Psoas muscle (tissue), 8 donors: ENCODE results near the gene RASA1. TPM values are rescaled to one million over a fixed set of nuclear protein-coding genes. Genes with fewer than 3 reads are reported as not detected.
A peak's percentile ranks its signal among the peaks of the same experiment; 100 is the strongest.

Experiments used
- ATAC-seq, 4 donors: fragments of 200-7000 bp; cut with Tn5 transposase; one replicate each; pipeline ENCODE4 v1.9.1; 2020; ENCODE audit warnings: moderate library complexity in 3 of 4, mild to moderate bottlenecking in 2 of 4
- DNase-seq, 2 donors: peaks; one replicate each; pipeline ENCODE4 v3.0.0-alpha.2; 2020
- H3K27ac ChIP-seq: fragments of 200-600 bp; one replicate; pipeline ENCODE4 v1.8.0; 2022
- H3K27me3 ChIP-seq, 3 donors: fragments of 200-600 bp in 1 of 3; one replicate each; pipeline versions ENCODE4 v1.6.1 to v1.8.0; 2013 to 2022; ENCODE audit warnings: low read length in 2 of 3, mild to moderate bottlenecking in 2 of 3, moderate library complexity in 1 of 3; ENCODE audit not compliant: insufficient read depth in 3 of 3
- H3K36me3 ChIP-seq, 2 donors: fragments of 200-600 bp in 1 of 2; one replicate each; pipeline versions ENCODE4 v1.6.1 to v1.8.0; 2013 to 2022; ENCODE audit warnings: low read depth in 1 of 2, mild to moderate bottlenecking in 1 of 2, moderate library complexity in 1 of 2; ENCODE audit not compliant: insufficient read depth in 1 of 2
- H3K4me1 ChIP-seq: fragments of 200-600 bp; one replicate; pipeline ENCODE4 v1.8.0; 2022
- H3K4me3 ChIP-seq: fragments of 200-600 bp; one replicate; pipeline ENCODE4 v1.8.0; 2022; ENCODE audit warnings: mild to moderate bottlenecking
- H3K9me3 ChIP-seq: fragments of 200-600 bp; one replicate; pipeline ENCODE4 v1.8.0; 2022
- whole genome bisulfite sequencing, 3 donors: extraction: QIAGEN DNeasy Blood & Tissue Kit; methylation state at CpG; one replicate each; pipeline versions ENCODE4 v1.1.6 to v1.1.7; 2013; 5-methylcytosine and 5-hydroxymethylcytosine counted together
- intact Hi-C, 2 donors: fragments of 100-400 bp; cut with DNase I; formaldehyde crosslinking; loops; one replicate each; pipeline versions ENCODE4 v1.11.0 to v1.14.2; 2022
- polyA plus RNA-seq, 3 donors: library from polyadenylated mRNA; stranded (reverse); fragments of 200-250 nt; gene quantifications; one replicate each; pipeline ENCODE4 v1.2.3, GENCODE V29; 2013
- total RNA-seq, 4 donors: library from RNA; stranded (reverse); fragmentation: NEBNext Ultra II Directional in 2 of 4; extraction: Animal tissue kit (Norgen Biotek cat#: 25700) in 2 of 4; gene quantifications; one replicate each; pipeline versions ENCODE4 v1.2.1 to v1.2.4, GENCODE V29; 2021 to 2023
- TF ChIP-seq, protein P1 (sequence below): fragments of 200-600 bp; IDR thresholded peaks from one replicate; pipeline ENCODE4 v1.8.0; 2022; ENCODE audit warnings: antibody characterized with exemption
- donor health status: healthy with polysubstance abuse.
- donor health status: DM: no; HTN: no; CAD: no; lungs with moderate emphysema.
- donor health status: Bipolar disorder and iron deficiency.
- donor health status: healthy.
- donor health status: DM: yes; HTN: yes; CAD: no.
- donor health status: DM: no; HTN: no; CAD: no.
- donor health status: DM: no; HTN: no; CAD: no.
- donor health status: DM: yes; HTN: yes; CAD: no.

Gene RASA1
- total and polyA plus RNA-seq, 7 donors: 5.4 to 16.8 (median 11.4) TPM

DNA sequence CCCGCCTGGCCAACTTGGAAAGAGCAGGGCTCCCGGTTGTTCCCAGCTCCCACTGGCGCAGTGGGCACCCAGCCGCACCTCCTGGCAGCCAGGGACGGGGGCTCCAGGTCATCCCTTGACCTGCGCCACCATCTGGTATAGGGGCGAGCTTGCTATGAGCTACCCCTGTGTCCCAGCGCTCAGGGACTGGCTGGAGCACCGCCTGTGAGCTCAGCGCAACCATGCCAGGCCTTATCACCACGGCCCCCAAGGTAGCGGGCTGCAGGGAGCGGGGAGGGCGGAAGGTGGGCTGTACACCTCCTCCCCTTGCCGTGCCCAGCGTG, 15.4 kb upstream of the RASA1 start:
- Histone ChIP-seq H3K4me1 (no peaks in the 10 kb centered on the region), H3K27ac (no peak overlapping the region), H3K9me3 (no peaks in the 10 kb centered on the region), H3K36me3 (no peaks in the 10 kb centered on the region), H3K4me3 (no peak overlapping the region), H3K27me3 (no peaks in the 10 kb centered on the region)
- TF ChIP-seq, protein P1, sequence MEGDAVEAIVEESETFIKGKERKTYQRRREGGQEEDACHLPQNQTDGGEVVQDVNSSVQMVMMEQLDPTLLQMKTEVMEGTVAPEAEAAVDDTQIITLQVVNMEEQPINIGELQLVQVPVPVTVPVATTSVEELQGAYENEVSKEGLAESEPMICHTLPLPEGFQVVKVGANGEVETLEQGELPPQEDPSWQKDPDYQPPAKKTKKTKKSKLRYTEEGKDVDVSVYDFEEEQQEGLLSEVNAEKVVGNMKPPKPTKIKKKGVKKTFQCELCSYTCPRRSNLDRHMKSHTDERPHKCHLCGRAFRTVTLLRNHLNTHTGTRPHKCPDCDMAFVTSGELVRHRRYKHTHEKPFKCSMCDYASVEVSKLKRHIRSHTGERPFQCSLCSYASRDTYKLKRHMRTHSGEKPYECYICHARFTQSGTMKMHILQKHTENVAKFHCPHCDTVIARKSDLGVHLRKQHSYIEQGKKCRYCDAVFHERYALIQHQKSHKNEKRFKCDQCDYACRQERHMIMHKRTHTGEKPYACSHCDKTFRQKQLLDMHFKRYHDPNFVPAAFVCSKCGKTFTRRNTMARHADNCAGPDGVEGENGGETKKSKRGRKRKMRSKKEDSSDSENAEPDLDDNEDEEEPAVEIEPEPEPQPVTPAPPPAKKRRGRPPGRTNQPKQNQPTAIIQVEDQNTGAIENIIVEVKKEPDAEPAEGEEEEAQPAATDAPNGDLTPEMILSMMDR: no peak
- intact Hi-C loops: no loop called here
- DNase-seq (no peak), ATAC-seq (no peak)
- 95 to 98% (median 98%) methylated on average over 16 of the region's 16 CpGs for WGBS, 3 donors

DNA sequence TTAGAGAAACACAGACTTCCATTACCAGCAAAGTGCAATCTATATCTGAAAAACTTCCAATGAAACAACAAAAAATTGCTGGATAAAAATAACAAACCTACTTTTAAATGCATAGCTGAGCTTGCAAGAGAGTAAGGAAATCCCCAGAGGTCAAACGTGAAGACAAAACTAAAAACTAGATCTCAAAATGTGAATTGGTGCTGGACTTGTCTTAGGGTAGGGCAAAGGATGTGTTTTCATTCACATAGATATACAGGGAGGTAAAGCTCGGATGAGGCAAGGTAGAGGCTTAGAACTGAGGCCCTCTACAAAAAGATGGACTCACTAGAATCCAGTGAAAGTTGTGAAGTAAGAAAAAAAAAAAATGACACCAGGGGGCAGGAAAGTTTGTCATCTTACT, 13.6 kb upstream of the RASA1 start:
- Histone ChIP-seq H3K4me3 (no peak overlapping the region), H3K9me3 (no peaks in the 10 kb centered on the region), H3K36me3 (no peaks in the 10 kb centered on the region), H3K4me1 (no peaks in the 10 kb centered on the region), H3K27me3 (no peaks in the 10 kb centered on the region), H3K27ac (no peak overlapping the region)
- DNase-seq: no peak
- intact Hi-C loops: no loop called here
- WGBS, 3 donors: 71 to 74% (median 73%) methylated on average over 2 of the region's 2 CpGs
- TF ChIP-seq, protein P1: no peak
- ATAC-seq: no peak

DNA sequence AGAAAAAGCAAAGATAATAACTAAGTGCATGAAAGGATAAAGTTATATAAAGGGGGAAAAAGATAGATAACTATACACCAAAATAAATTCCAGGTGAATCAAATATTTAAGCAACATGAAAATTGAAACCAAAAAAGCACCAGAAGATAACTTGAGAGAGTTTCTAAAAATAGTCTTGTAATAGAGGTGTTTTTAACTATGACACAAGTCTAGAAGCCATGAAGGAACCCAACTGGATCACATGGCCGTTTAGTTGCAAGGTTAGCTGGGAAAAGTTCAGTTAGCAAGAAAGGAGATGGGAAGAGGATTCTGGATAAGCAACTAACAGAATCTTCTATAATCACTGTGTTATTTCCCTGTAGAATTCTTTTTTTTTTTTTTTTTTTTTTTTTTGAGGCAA, 9.2 kb upstream of the RASA1 start:
- DNase-seq: no peak
- Histone ChIP-seq H3K9me3 (no peaks in the 10 kb centered on the region), H3K27me3 (no peaks in the 10 kb centered on the region), H3K27ac (no peak overlapping the region), H3K36me3 (no peaks in the 10 kb centered on the region), H3K4me1 (no peaks in the 10 kb centered on the region), H3K4me3 (no peak overlapping the region)
- TF ChIP-seq, protein P1: no peak
- 33 to 59% (median 43%) methylated on average over 1 of the region's 1 CpG for WGBS, 3 donors
- intact Hi-C loops: no loop called here
- peak in 1 of 4 donors; percentile 50 for ATAC-seq

GRCh38 chr5:87260604-87261192, 7.0 kb upstream of the RASA1 start:
- ATAC-seq (no peak), DNase-seq (no peak)
- no peaks in the 10 kb centered on the region for H3K27me3 ChIP-seq
- H3K4me3 ChIP-seq: no peak overlapping the region
- H3K36me3 ChIP-seq: no peaks in the 10 kb centered on the region
- 74 to 76% (median 76%) methylated on average over 4 of the region's 4 CpGs for WGBS, 3 donors
- intact Hi-C loops: loop anchor here in 1 of 2 donors (10.0 kb wide), 1 partner anchor 646 kb away; the partner anchor contains the start of gene COX7C
- TF ChIP-seq, protein P1: no peak
- H3K4me1 ChIP-seq: no peaks in the 10 kb centered on the region
- no peaks in the 10 kb centered on the region for H3K9me3 ChIP-seq
- H3K27ac ChIP-seq: no peak overlapping the region

DNA sequence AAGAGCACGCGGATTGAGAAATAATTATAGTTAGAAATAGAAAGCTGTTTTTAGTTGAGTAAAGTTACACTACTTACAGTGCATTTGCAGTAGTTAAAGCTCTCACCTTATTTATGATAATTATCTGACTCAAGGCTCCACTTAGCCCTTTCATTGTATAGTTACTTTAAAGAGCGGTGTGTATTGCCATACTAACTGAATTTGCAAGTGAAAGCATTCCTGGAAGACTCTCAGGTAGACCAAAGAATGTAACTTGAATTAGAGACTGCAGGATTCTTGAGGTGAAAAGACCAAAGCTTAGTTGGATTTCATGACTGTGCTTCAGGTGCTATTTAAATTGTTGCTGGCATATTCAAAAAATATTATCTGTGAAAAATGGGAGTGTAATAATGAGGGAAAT, 4.2 kb upstream of the RASA1 start:
- intact Hi-C loops: loop anchor here in 1 of 2 donors (2.0 to 10.0 kb wide), 2 partner anchors 27 to 649 kb away; partner anchors contain the start of gene COX7C

More for the DNA sequence above, 4.2 kb upstream of the RASA1 start:
- no peak for ATAC-seq
- Histone ChIP-seq H3K36me3 (no peaks in the 10 kb centered on the region), H3K4me1 (no peaks in the 10 kb centered on the region), H3K9me3 (no peaks in the 10 kb centered on the region), H3K27me3 (no peaks in the 10 kb centered on the region), H3K27ac (no peak overlapping the region), H3K4me3 (no peak overlapping the region)
- DNase-seq: no peak
- TF ChIP-seq, protein P1: no peak
- 70 to 79% (median 77%) methylated on average over 3 of the region's 3 CpGs for WGBS, 3 donors
